Transverse colon (tissue), 4 donors: ENCODE measurements around the gene KDM2B.

ENCODE experiments used
- CTCF ChIP-seq, 5 experiments: fragments of 200-600 bp in 3 of 5; fragments of 450-650 bp in 2 of 5; sonication (generic) in 3 of 5; IDR thresholded peaks; 1 replicate in 2 of 5; 2 replicates in 3 of 5; pipeline ENCODE4 v1.5.1; 2016 to 2017; ENCODE audit warnings: antibody characterized with exemption in 5 of 5, inconsistent platforms in 3 of 5, mild to moderate bottlenecking in 2 of 5, moderate library complexity in 1 of 5
- EP300 ChIP-seq: sonication (generic); formaldehyde crosslinking; IDR thresholded peaks from one replicate; pipeline ENCODE4 v1.6.1; 2017; ENCODE audit warnings: antibody characterized with exemption, low read depth
- POLR2A ChIP-seq: fragments of 450-650 bp; IDR thresholded peaks from one replicate; pipeline ENCODE4 v1.6.1; 2016; ENCODE audit warnings: antibody characterized with exemption, mild to moderate bottlenecking, moderate library complexity
- POLR2AphosphoS5 ChIP-seq, 3 donors: sonication (generic); formaldehyde crosslinking; IDR thresholded peaks; one replicate each; pipeline ENCODE4 v1.6.1; 2016; ENCODE audit warnings: antibody characterized with exemption in 3 of 3

GRCh38 chr12:121574025-121574424, 6.8 kb downstream of the KDM2B start:
- TF ChIP-seq CTCF (IDR thresholded peaks at IDR 0.05) (no peak), POLR2A (no peak), POLR2AphosphoS5 (IDR thresholded peaks at IDR 0.05) (no peak), EP300 (no peak)
